Stomach (tissue), 9 donors: ENCODE data around the gene RASL10A. TPM values are rescaled to one million over a fixed set of nuclear protein-coding genes. Genes with fewer than 3 reads are reported as not detected.

Experiments
- DNase-seq, 2 donors: peaks; one replicate each; pipeline versions ENCODE4 v3.0.0 to v3.0.0-alpha.2; 2013 to 2019
- H3K27ac ChIP-seq, 5 donors: fragments of 200-600 bp in 4 of 5; sonication (generic) in 4 of 5; one replicate each; pipeline ENCODE4 v1.5.1; 2013 to 2019; ENCODE audit warnings: mild to moderate bottlenecking in 1 of 5, moderate library complexity in 1 of 5
- H3K27me3 ChIP-seq, 3 donors: fragments of 200-600 bp; sonication (generic); one replicate each; pipeline ENCODE4 v1.5.1; 2017 to 2019; ENCODE audit warnings: mixed run types in 1 of 3
- H3K36me3 ChIP-seq, 4 donors: fragments of 200-600 bp; sonication (generic); 1 replicate in 3 of 4; 2 replicates in 1 of 4; pipeline ENCODE4 v1.5.1; 2016 to 2019
- H3K4me1 ChIP-seq, 4 donors: fragments of 200-600 bp; sonication (generic); one replicate each; pipeline ENCODE4 v1.5.1; 2016 to 2019
- H3K4me3 ChIP-seq, 4 donors: fragments of 200-600 bp; sonication (generic) in 3 of 4; one replicate each; pipeline ENCODE4 v1.5.1; 2016 to 2019; ENCODE audit warnings: mild to moderate bottlenecking in 1 of 4
- H3K9me3 ChIP-seq, 4 donors: fragments of 200-600 bp; sonication (generic); one replicate each; pipeline ENCODE4 v1.5.1; 2016 to 2019
- EP300 ChIP-seq: sonication (generic); formaldehyde crosslinking; IDR thresholded peaks from one replicate; pipeline ENCODE4 v1.6.1; 2017; ENCODE audit warnings: antibody characterized with exemption
- POLR2A ChIP-seq, 4 donors: fragments of 450-650 bp; IDR thresholded peaks; one replicate each; pipeline ENCODE4 v1.6.1; 2016; ENCODE audit warnings: antibody characterized with exemption in 4 of 4, control low read depth in 2 of 4, mild to moderate bottlenecking in 1 of 4, moderate library complexity in 1 of 4
- POLR2AphosphoS5 ChIP-seq, 3 donors: sonication (generic); formaldehyde crosslinking; IDR thresholded peaks; one replicate each; pipeline ENCODE4 v1.6.1; 2016; ENCODE audit warnings: antibody characterized with exemption in 3 of 3
- WGBS, 5 donors: extraction: QIAGEN DNeasy Blood & Tissue Kit in 3 of 5; methylation state at CpG; one replicate each; pipeline versions ENCODE4 v1.1.5 to v1.1.7; 2013 to 2018; 5-methylcytosine and 5-hydroxymethylcytosine counted together
- intact Hi-C: fragments of 100-400 bp; cut with DNase I; formaldehyde crosslinking; loops from one replicate; pipeline ENCODE4 v1.15.1; 2023; ENCODE audit warnings: low total_unique reads
- polyA plus RNA-seq, 3 donors: library from polyadenylated mRNA; stranded (reverse); fragments of 200-250 nt; gene quantifications; one replicate each; pipeline ENCODE4 v1.2.3, GENCODE V29; 2013
- total RNA-seq, 5 donors: library from RNA; depleted of rRNA; stranded (reverse); fragments of >200 nt; gene quantifications; one replicate each; pipeline versions ENCODE4 v1.1.0 to v1.2.3, GENCODE V29; 2014 to 2016
- TF ChIP-seq, protein P1 (sequence below), 7 experiments: fragments of 450-650 bp in 4 of 7; fragments of 200-600 bp in 3 of 7; sonication (generic) in 3 of 7; IDR thresholded peaks; one replicate each; pipeline ENCODE4 v1.5.1; 2016 to 2019; ENCODE audit warnings: antibody characterized with exemption in 7 of 7, control low read depth in 2 of 7, mild to moderate bottlenecking in 1 of 7
- donor health status: healthy with polysubstance abuse.
- donor health status: Bipolar disorder and iron deficiency.
- donor health status: healthy.

Gene RASL10A
- total and polyA plus RNA-seq, 8 donors = 0.19 to 3.5 (median 0.57) TPM; not detected in 4

DNA sequence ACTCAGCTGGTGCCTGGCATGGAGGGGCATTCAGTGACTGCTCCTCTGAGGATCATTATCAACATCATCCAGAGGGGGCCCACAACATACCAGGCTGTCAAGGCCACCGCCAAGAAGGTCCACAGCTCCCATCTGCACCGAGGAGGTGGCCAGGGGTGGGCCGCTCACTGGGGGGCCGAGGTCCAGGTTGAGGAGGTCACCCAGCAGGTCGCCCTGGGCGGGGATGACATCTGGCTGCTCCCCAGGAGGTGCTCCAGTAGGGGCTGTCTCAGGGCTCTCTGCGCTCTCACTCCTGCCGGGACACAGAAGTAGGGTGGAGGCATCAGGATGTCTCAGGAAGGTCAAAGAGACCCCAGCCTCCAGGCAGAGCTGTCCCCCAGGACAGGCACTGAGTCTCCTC is 25.1 kb upstream of the RASL10A start:
- Histone ChIP-seq H3K4me3 (no peak overlapping the region), H3K27ac (no peak overlapping the region), H3K36me3 (peaks cover 74 to 98% (median 96%) of the 10 kb centered on the region in 4 donors), H3K4me1 (peaks cover 12 to 59% (median 20%) of the 10 kb centered on the region in 4 donors), H3K9me3 (no peaks in the 10 kb centered on the region), H3K27me3 (no peaks in the 10 kb centered on the region)
- intact Hi-C loops = no loop called here
- 89 to 95% (median 93%) methylated on average over 4 to 8 of the region's 8 CpGs; no CpG with 5 or more reads in 1 of the 5 donors for WGBS, 5 donors
- TF ChIP-seq POLR2AphosphoS5 (IDR thresholded peaks at IDR 0.05) (no peak), EP300 (no peak), POLR2A (IDR thresholded peaks at IDR 0.05) (no peak)
- TF ChIP-seq, protein P1, sequence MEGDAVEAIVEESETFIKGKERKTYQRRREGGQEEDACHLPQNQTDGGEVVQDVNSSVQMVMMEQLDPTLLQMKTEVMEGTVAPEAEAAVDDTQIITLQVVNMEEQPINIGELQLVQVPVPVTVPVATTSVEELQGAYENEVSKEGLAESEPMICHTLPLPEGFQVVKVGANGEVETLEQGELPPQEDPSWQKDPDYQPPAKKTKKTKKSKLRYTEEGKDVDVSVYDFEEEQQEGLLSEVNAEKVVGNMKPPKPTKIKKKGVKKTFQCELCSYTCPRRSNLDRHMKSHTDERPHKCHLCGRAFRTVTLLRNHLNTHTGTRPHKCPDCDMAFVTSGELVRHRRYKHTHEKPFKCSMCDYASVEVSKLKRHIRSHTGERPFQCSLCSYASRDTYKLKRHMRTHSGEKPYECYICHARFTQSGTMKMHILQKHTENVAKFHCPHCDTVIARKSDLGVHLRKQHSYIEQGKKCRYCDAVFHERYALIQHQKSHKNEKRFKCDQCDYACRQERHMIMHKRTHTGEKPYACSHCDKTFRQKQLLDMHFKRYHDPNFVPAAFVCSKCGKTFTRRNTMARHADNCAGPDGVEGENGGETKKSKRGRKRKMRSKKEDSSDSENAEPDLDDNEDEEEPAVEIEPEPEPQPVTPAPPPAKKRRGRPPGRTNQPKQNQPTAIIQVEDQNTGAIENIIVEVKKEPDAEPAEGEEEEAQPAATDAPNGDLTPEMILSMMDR (IDR thresholded peaks at IDR 0.05) = no peak
- DNase-seq = no peak

DNA sequence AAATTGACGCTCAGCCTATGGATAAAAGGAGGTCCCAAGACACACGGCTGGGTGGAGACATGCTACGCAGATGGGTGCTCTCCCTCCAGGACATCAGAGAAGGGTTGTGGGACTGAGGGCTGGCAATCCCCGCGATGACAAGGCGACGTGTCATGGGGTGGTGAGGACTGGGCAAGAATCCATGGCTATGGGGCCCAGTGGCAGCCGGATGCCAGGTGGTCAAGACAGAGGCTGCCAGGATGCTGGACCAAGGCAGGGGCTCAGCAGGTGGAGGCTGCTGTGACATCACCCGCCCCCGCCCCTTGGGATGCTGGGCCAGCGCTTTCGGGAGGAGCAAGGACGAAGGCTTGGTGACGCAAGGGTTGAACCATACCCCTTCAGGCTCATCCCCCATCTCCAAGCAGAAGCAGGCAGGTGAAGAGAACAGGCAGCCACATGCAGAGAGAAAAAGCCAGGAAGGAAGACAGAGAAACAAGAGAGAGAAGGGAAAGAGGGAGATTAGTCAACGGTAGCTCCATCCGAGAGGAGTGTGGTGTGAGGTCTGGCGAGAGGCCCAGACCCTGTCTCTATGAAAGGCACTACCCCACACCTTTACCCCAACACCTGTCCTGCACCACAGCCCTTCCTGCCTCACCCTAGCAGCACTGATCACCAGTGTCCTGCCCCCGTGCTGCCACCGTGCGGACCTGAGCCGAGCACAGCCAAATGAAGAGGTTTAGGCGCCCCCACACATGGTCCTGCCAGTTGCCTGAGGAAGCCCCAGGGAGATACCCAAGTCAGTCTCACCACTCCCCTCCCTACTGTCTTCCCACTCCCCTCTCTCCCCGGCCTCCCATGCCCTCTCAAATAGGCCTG is 24.1 kb upstream of the RASL10A start:
- DNase-seq = no peak
- H3K27ac ChIP-seq = no peak overlapping the region

DNA sequence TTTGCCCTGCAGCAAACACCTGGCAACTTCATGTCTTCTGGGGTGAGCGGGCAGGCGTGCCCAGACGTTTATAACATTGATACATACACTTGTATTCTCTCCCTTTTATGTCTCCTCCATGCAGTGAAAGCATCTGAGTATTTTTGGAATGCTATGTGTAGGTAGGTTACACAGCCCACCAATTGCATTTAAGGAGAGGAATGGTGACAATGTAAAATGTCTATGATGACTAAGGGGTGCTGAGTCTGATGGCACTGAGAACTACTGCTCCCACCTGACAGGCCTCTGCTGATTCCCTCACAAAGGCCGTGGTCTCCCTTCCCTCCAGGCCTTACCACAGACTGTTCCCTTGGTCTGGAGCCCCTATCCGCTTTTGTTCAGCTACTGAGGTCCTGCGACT is 22.9 kb upstream of the RASL10A start:
- no peak overlapping the region for H3K4me3 ChIP-seq
- WGBS, 5 donors = 89 to 93% (median 90%) methylated on average over 6 of the region's 6 CpGs
- TF ChIP-seq POLR2A (IDR thresholded peaks at IDR 0.05) (no peak), EP300 (no peak)
- TF ChIP-seq, protein P1 (IDR thresholded peaks at IDR 0.05) = no peak
- no peak for DNase-seq
- H3K4me1 ChIP-seq = peaks cover 12 to 37% (median 14%) of the 10 kb centered on the region in 4 donors
- H3K27ac ChIP-seq = no peak overlapping the region
- H3K27me3 ChIP-seq = no peaks in the 10 kb centered on the region
- H3K36me3 ChIP-seq = peaks cover 76 to 100% (median 99%) of the 10 kb centered on the region in 4 donors
- H3K9me3 ChIP-seq = no peaks in the 10 kb centered on the region
- intact Hi-C loops = no loop called here

More for the DNA sequence above, 24.1 kb upstream of the RASL10A start:
- peaks cover 77 to 100% (median 98%) of the 10 kb centered on the region in 4 donors for H3K36me3 ChIP-seq
- no peaks in the 10 kb centered on the region for H3K9me3 ChIP-seq
- H3K4me3 ChIP-seq = no peak overlapping the region
- 93 to 96% (median 95%) methylated on average over 22 to 23 of the region's 23 CpGs for WGBS, 5 donors
- TF ChIP-seq POLR2AphosphoS5 (IDR thresholded peaks at IDR 0.05) = no peak
- TF ChIP-seq, protein P1 (IDR thresholded peaks at IDR 0.05) = no peak
- no peaks in the 10 kb centered on the region for H3K27me3 ChIP-seq
- H3K4me1 ChIP-seq = peaks cover 12 to 49% (median 19%) of the 10 kb centered on the region in 4 donors
- intact Hi-C loops = no loop called here

DNA sequence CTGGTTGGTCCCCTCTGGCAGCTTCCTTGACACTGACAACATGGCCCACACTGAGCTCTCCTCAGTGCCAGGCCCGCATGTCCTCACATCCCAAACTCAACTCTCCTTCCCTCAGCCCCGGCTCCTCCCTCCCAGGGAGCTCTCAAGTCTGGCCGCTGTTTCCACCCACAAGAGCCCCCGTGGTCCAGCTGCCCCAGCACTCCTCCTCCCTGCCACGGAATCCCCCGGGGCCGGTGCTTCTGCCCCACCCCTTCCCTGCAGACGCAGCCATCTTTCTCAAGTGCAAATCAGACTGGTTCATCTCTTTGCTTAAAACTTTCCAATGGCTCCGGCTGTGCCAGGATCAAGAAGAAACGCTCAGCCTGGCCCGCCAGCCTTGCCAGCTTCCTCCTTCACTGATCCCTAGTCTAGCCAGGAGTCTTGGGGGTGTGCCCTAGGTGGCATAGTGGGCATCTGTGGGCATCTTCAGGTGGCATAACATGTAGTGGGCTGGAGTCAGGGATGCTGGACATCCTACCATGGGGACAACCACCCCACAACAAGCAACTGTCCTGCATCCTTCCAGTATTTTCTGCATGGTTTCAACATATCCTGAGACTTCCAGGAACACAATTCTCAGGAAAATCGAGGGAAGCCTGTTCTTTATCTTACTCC is 22.3 kb upstream of the RASL10A start:
- no peak for DNase-seq
- Histone ChIP-seq H3K4me3 (no peak overlapping the region), H3K36me3 (peaks cover 80 to 100% (median 100%) of the 10 kb centered on the region in 4 donors), H3K27ac (peak overlapping the region in 4 of 5 donors; percentile 42 to 74 (median 61)), H3K27me3 (no peaks in the 10 kb centered on the region), H3K9me3 (no peaks in the 10 kb centered on the region), H3K4me1 (peaks cover 6 to 30% (median 11%) of the 10 kb centered on the region in 4 donors)
- intact Hi-C loops = no loop called here
- WGBS, 5 donors = 53 to 81% (median 70%) methylated on average over 11 to 12 of the region's 12 CpGs
- TF ChIP-seq POLR2A (IDR thresholded peaks at IDR 0.05) (no peak), POLR2AphosphoS5 (IDR thresholded peaks at IDR 0.05) (no peak), EP300 (no peak)
- TF ChIP-seq, protein P1 (IDR thresholded peaks at IDR 0.05) = no peak
